Activated T-cell treated with anti-CD3 and anti-CD28 coated beads for 4 hours (primary cell): ENCODE results near the gene FAM117B.
"Not testable (repeated sequence)": the region's sequence is repeated elsewhere in the genome, so short reads cannot be mapped to it uniquely, and the experiment has no call there.

Source experiments
- DNase-seq: peaks from one replicate; pipeline ENCODE4 v3.0.0-alpha.2; 2020

The FAM117B gene

DNA sequence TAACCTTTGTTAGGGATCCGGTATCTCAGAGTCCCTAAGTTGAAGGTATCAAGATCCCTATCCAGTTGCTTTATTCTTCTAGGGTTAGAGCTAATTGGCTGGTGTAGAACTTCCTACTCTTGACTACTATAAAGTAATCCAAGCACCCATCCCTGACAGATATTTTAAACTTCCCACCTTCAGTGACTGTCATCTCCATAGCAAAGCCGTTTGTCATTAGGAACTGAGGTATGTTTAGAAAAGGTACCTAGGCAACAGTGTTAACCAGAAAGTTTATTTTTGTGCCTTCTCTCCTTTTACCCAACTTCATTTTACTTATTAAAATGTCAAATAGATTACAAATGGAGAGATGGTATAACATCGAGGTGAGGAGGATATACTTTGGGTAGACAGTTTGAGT, 4.5 kb downstream of the FAM117B start:
- DNase-seq: no peak

GRCh38 chr2:202642567-202642966, 7.8 kb downstream of the FAM117B start:
- DNase-seq: no peak

GRCh38 chr2:202643012-202643858, 8.5 kb downstream of the FAM117B start:
- DNase-seq: no peak

DNA sequence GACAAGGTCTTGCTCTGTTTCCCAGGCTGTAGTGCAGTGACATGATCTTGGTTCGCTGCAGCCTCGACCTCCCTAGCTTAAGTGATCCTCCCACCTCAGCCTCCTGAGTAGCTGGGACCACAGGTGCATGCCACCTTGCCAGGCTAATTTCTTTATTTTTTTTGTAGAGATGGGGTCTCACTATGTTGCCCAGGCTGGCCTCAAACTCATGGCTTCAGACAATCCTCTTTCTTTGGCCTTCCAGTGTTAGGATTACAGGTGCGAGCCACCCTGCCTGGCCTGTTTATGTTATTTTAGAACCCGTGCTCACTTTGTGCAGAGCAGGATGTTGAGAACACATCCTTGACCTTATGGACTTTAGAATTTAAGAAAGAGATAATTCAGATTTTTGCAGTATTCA, 17.4 kb downstream of the FAM117B start:
- no peak for DNase-seq

DNA sequence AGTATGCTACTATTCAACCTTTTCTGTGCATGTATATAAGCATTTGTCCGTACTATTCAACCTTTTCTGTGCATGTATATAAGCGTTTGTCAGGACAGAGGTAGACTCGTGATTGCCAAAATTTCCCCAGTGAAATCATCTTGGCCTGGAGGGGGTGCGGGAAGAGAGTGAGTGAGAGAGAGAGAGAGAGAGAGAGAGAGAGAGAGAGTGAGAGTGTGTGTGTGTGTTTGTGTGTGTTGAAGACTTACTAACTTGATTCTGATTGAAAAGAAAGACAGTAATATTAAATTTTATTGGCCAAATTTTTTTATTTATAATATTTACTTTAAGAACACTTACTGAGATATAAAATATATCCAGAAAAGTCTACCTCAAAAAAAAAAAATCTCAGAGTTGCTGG, 19.1 kb downstream of the FAM117B start:
- no peak for DNase-seq

DNA sequence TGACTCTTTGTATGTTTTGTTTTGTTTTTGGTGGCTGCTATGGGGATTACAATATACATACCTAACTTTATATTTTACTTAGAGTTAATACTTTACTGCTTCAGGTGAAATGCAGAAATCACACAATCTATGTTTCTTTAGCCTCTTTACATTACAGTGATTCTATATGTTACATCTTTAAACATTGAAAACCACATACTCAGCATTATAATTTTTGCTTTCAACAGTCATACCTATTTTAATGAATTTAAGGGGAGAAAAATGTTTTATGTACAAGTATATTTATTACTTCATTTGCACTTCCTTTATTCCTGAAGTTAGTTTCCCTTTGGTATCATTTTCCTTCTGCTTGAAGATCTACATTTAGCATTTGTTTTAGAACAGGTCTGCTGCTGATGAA, 23.1 kb downstream of the FAM117B start:
- DNase-seq: no peak

- no peak for DNase-seq
These were observed 26.0 kb downstream of the FAM117B start for GRCh38 chr2:202660796-202661195.

DNA sequence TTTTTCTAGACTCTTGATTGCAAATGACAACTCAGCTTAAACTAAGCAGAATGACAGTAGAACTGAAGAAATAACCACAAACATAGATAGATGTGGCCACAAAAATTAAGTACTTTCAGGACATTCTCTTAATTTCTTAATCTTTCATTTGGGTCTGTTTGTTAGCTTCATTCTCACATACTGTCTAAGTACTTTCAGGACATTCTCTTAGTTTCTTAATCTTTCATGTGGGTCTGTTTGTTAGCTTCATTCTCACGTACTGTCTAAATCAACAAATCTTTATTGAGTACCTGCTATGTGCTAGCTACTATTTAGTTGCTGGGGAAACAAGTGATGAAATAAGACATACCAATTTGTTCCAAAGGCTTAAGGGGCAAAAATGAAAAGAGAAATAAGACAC, 35.1 kb downstream of the FAM117B start:
- no peak for DNase-seq

- no peak for DNase-seq
These were observed 36.7 kb downstream of the FAM117B start for GRCh38 chr2:202671317-202672035.

- not testable (repeated sequence) for DNase-seq
These were observed 40.3 kb downstream of the FAM117B start for GRCh38 chr2:202675097-202675496.

GRCh38 chr2:202679980-202680379, 45.2 kb downstream of the FAM117B start:
- DNase-seq: no peak

DNA sequence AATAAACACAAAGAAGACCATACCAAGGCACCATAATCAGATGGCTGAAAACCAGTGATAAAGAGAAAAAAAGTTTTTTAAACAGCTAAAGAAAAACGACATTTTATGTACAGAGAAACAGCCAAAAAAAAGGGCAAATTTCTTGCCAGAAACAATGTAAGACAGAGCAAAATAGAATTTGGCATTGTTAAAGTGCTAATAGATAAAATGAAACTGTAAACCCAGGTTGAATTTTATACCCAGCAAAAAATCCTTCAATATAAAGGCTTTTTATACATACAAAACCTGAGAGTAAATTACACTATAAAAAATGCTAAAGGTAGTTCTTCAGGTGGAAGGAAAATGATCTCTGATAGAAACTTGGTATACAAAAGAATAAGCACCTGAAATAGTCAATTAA, 45.7 kb downstream of the FAM117B start:
- no peak for DNase-seq

DNA sequence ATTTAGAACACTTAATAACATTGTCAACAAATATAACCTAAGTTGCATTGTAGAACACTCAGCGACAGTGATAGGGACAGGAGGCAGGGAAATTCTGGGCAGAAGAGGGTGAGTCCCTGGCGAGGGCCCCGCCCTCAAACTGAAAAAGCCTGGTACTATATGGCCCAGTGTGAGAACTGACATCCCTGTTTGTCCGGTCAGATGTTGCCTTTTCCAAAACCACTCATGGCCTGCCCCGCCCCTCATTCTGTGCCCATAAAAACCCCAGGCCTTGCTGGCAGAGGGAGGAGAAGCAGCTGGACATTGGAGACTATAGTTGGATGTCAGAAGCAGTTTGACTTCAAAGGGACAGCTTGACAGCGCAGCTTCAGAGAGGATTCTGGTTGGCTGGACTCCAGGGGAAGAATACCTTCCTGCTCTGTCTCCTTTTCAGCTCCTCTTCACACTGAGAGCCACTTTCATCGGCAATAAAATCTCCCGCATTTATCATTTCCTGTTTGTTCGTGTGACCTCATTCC, 47.0 kb downstream of the FAM117B start:
- DNase-seq: no peak

DNA sequence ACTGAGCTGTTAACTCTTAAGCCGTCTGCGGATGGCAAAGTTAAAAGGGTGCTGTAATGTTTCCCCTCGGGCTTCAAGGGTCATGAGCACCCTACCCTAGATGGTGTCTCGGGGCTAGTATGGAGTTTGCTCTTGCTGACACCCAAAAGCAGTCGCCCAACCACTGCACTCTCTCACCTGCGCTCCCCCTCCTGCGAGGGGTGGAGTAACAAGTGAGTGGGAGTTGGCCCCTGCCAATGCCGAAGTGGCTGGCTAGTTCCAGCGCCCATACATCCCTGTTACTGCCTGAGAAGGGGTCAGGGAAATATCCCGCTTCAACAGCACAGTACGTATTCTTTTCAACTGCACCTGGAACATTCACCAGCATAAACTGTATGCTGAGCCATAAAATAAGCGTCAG, 47.5 kb downstream of the FAM117B start:
- no peak for DNase-seq

DNA sequence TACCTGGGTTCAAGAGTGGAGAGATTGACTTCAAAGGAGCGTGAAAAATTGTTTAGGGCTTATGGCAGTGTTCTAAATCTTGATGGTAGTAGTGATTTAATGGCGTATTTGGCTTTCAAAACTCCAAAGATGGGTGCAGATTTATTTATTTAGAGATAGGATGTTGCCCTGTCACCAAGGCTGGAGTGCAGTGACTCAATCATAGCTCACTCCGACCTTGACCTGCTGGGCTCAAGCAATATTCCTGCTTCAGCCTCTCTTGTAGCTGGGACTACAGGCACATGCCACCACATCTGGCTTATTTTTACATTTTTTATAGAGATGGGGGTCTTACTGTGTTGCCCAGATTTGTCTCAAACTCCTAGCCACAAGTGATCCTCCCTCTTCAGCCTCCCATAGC, 52.5 kb downstream of the FAM117B start:
- no peak for DNase-seq

DNA sequence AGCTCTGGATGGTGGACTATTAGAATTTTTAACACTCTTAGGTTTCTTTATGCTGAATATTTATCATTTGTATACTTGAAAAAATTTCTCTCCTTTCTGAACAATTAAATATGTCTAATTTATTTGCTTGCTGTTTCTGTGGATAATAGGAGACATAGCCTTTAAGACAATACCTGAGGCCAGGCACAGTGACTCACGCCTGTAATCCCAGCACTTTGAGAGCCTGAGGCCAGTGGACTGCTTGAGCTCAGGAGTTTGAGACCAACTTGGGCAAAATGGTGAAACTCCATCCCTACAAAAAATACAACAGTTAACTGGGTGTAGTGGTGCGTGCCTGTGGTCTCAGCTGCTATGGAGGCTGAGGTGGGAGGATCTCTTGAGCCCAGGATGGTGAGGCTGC, 54.7 kb downstream of the FAM117B start:
- DNase-seq: no peak

- no peak for DNase-seq
These were observed 55.1 kb downstream of the FAM117B start for GRCh38 chr2:202689898-202690297.

DNA sequence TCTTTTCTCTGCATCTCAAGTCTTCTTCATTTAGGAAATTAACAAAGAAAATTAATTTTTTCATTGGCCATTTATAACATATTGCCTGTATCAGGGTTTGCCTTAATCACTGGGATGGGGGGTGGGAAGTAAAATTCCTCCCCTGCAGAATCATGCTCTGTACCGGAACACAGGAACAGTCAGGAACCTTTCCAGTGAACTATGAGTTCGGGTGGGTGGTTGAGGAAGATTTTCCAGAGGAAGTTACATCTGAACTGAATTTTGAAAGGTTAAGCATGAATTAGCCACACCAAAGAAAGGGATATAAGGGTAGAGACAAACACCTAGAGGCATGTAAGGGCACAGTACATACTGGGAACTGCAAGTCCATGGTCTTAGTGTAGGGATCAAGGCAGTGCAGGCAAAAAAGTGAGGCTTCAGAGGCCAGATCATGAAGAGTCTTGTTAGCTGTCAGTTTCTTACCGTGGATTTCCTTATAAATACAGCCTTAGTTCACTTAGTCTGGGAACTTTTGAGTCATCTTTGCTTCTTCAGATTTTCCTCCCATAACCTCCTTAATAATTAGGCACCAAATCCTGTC, 55.6 kb downstream of the FAM117B start:
- DNase-seq: no peak

GRCh38 chr2:202693503-202693902, 58.7 kb downstream of the FAM117B start:
- DNase-seq: no peak

GRCh38 chr2:202695166-202695565, 60.4 kb downstream of the FAM117B start:
- DNase-seq: no peak

DNA sequence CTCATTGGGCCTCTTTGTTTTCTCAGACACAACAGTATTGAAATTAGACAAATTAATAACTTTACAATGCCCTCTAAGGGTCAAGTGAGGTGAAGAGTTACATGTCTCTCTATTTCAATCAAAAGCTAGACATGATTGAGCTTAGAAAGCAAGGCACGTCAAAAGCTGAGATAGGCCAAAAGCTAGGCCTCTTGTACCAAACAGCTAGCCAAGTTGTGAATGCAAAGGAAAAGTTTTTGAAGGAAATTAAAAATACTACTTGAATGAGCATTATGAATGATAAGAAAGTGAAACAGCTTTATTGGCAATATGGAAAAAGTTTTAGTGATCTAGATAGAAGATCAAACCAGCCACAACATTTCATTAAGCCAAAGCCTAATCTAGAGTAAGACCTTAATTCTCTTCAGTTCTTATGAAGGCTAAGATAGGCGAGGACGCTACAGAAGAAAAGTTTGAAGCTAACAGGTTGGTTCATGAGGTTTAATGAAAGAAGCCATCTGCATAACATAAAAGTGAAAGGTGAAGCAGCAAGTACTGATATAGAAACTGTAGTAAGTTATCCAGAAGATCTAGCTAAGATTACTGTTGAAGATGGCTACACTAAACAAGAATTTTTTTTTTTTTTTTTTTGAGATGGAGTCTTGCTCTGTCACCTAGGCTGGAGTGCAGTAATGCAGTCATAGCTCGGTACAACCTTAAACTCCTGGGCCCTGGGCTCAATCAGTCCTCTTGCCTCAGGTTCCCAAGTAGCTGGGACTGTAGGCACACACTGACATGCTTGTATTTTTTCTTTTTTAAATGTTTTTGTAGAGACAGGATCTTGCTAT, 65.5 kb downstream of the FAM117B start:
- DNase-seq: no peak

DNA sequence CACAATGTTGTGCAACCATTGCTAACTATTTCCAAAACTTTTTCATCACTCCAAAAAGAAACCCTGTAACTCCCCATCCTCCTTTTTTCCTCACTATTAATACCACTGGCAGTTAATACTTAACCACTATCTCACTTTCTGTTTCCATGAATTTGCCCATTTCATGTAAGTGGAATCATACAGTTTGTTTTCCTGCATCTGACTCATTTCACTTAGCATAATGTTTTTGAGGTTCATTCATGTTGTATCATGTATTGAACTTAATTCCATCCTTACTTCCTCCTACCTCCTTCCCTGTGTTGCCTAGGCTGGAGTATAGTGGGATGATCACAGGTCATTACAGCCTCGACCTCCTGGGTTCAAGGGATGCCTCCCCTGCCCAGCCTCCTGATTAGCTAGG, 68.3 kb downstream of the FAM117B start:
- no peak for DNase-seq

GRCh38 chr2:202704248-202704647, 69.5 kb downstream of the FAM117B start:
- no peak for DNase-seq
